ENCODE results near the gene PIK3CB. TPM values are rescaled to one million over a fixed set of nuclear protein-coding genes. Genes with fewer than 3 reads are reported as not detected.
"Not testable (repeated sequence)": the region's sequence is repeated elsewhere in the genome, so short reads cannot be mapped to it uniquely, and the experiment has no call there.

Gene PIK3CB
- total RNA-seq, 2 donors from 2014 or later, result 20.6 to 32.0 TPM

- H3K27ac ChIP-seq, result no peak overlapping the region
- H3K36me3 ChIP-seq, result no peaks in the 10 kb centered on the region
- no peak for TF ChIP-seq CTCF (IDR thresholded peaks at IDR 0.05)
- no peak for ATAC-seq (ENCODE audit: insufficient number of reproducible peaks, low FRiP score, low read depth)
- no peak for DNase-seq (ENCODE audit: low spot score)
- H3K4me3 ChIP-seq, result no peak overlapping the region
- H3K4me1 ChIP-seq (ENCODE audit: control insufficient read depth in 1 of 2, low read depth in 2 of 2), result no peaks in the 10 kb centered on the region
- H3K27me3 ChIP-seq (replicated peaks; ENCODE audit: insufficient read depth), result no peaks in the 10 kb centered on the region
- H3K9me3 ChIP-seq, result no peaks in the 10 kb centered on the region
Measured at GRCh38 chr3:138846262-138846791, 11.6 kb upstream of the PIK3CB start.

DNA sequence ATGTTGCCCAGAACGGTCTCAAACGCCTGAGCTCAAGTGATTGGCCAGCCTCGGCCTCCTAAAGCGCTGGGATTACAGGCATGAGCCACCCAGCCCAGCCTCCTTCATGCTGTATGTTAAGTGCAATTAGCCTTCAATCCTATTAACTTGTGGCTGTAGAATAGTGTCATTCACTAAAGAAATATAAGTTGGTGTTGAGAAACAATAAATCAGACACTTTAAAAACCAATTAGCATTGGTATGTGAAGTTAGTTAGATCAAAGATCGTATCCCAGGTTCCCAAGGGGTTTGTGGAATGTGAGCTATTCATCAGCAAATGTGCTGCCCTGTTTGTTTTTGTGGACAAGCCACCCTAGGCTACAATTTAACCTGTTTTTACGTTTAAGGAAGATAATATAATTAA lies 11.0 kb upstream of the PIK3CB start:
- Histone ChIP-seq H3K9me3 (no peaks in the 10 kb centered on the region), H3K4me1 (ENCODE audit: control insufficient read depth in 1 of 2, low read depth in 2 of 2) (no peaks in the 10 kb centered on the region), H3K36me3 (no peaks in the 10 kb centered on the region), H3K27ac (no peak overlapping the region), H3K4me3 (no peak overlapping the region), H3K27me3 (replicated peaks; ENCODE audit: insufficient read depth) (no peaks in the 10 kb centered on the region)
- no peak for ATAC-seq (ENCODE audit: insufficient number of reproducible peaks, low FRiP score, low read depth)
- TF ChIP-seq CTCF (IDR thresholded peaks at IDR 0.05), result no peak
- DNase-seq (ENCODE audit: low spot score), result no peak

DNA sequence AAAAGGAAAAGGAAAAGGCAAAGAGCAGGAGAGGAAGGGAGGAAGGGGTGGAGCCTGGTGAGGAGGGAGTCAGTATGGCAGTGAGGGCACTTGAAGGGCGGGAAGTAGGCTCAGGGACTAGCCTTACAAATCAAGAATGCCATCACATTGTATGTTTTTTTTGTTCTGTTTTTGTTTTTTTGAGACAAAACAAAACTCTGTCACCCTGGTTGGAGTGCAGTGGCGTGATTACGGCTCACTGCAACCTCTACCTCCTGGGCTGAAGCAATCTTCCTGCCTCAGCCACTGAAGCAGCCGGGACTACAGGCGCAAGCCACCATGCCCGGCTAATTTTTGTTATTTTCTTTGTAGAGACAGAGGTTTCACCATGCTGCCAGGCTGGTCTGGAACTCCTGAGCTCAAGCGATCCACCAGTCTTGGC lies 10.5 kb upstream of the PIK3CB start:
- Histone ChIP-seq H3K27ac (no peak overlapping the region), H3K9me3 (no peaks in the 10 kb centered on the region), H3K27me3 (replicated peaks; ENCODE audit: insufficient read depth) (no peaks in the 10 kb centered on the region), H3K36me3 (no peaks in the 10 kb centered on the region), H3K4me1 (ENCODE audit: control insufficient read depth in 1 of 2, low read depth in 2 of 2) (no peaks in the 10 kb centered on the region), H3K4me3 (peak overlapping the region; percentile 68)
- ATAC-seq (ENCODE audit: insufficient number of reproducible peaks, low FRiP score, low read depth) (no peak), DNase-seq (ENCODE audit: low spot score) (no peak)
- TF ChIP-seq CTCF (IDR thresholded peaks at IDR 0.05), result no peak

- Histone ChIP-seq H3K4me3 (no peak overlapping the region), H3K9me3 (no peaks in the 10 kb centered on the region), H3K4me1 (ENCODE audit: control insufficient read depth in 1 of 2, low read depth in 2 of 2) (no peaks in the 10 kb centered on the region), H3K27ac (no peak overlapping the region), H3K27me3 (replicated peaks; ENCODE audit: insufficient read depth) (no peaks in the 10 kb centered on the region), H3K36me3 (no peaks in the 10 kb centered on the region)
- ATAC-seq (ENCODE audit: insufficient number of reproducible peaks, low FRiP score, low read depth), result no peak
- no peak for DNase-seq (ENCODE audit: low spot score)
- TF ChIP-seq CTCF (IDR thresholded peaks at IDR 0.05), result no peak
Measured at GRCh38 chr3:138842483-138843188, 7.9 kb upstream of the PIK3CB start.

GRCh38 chr3:138838385-138838784 lies 3.7 kb upstream of the PIK3CB start:
- not testable (repeated sequence) for H3K27me3 ChIP-seq (replicated peaks; ENCODE audit: insufficient read depth); H3K36me3 ChIP-seq; DNase-seq (ENCODE audit: low spot score); H3K4me1 ChIP-seq (ENCODE audit: control insufficient read depth in 1 of 2, low read depth in 2 of 2); ATAC-seq (ENCODE audit: insufficient number of reproducible peaks, low FRiP score, low read depth); H3K9me3 ChIP-seq; H3K4me3 ChIP-seq; H3K27ac ChIP-seq

GRCh38 chr3:138835846-138836245 lies 1.1 kb upstream of the PIK3CB start:
- peak overlapping the region; percentile 92 for H3K27ac ChIP-seq
- not testable (repeated sequence) for ATAC-seq (ENCODE audit: insufficient number of reproducible peaks, low FRiP score, low read depth)

More at GRCh38 chr3:138835846-138836245, 1.1 kb upstream of the PIK3CB start:
- H3K9me3 ChIP-seq; DNase-seq (ENCODE audit: low spot score); H3K36me3 ChIP-seq; H3K27me3 ChIP-seq (replicated peaks; ENCODE audit: insufficient read depth); H3K4me3 ChIP-seq: not testable (repeated sequence)
- H3K4me1 ChIP-seq (ENCODE audit: control insufficient read depth in 1 of 2, low read depth in 2 of 2), result peaks cover 9 to 13% of the 10 kb centered on the region in 2 donors

All from thoracic aorta (tissue), 2 donors.